Eye (tissue), 1 donor: ENCODE results near the gene TMEM131L.

Source experiments
- DNase-seq: peaks from one replicate; pipeline ENCODE4 v3.0.0-alpha.2; 2015

The TMEM131L gene

GRCh38 chr4:153509724-153510123 is 43.6 kb downstream of the TMEM131L start:
- no peak for DNase-seq

GRCh38 chr4:153510252-153511001 is 44.3 kb downstream of the TMEM131L start:
- DNase-seq, result no peak

- DNase-seq, result no peak
Observed at GRCh38 chr4:153511104-153511503, 44.9 kb downstream of the TMEM131L start.

- DNase-seq, result no peak
Observed at GRCh38 chr4:153512162-153512852, 46.1 kb downstream of the TMEM131L start.

- no peak for DNase-seq
Observed at GRCh38 chr4:153512952-153513500, 46.9 kb downstream of the TMEM131L start.

- no peak for DNase-seq
Observed at GRCh38 chr4:153513596-153513995, 47.4 kb downstream of the TMEM131L start.

- no peak for DNase-seq
Observed at GRCh38 chr4:153514001-153514526, 47.9 kb downstream of the TMEM131L start.

GRCh38 chr4:153514688-153515426 is 48.7 kb downstream of the TMEM131L start:
- no peak for DNase-seq

- no peak for DNase-seq
Observed at GRCh38 chr4:153517159-153517558, 51.0 kb downstream of the TMEM131L start.

- no peak for DNase-seq
Observed at GRCh38 chr4:153518001-153518400, 51.8 kb downstream of the TMEM131L start.

GRCh38 chr4:153518637-153519389 is 52.7 kb downstream of the TMEM131L start:
- no peak for DNase-seq

- no peak for DNase-seq
Observed at GRCh38 chr4:153519687-153520086, 53.5 kb downstream of the TMEM131L start.

GRCh38 chr4:153520227-153520626 is 54.1 kb downstream of the TMEM131L start:
- no peak for DNase-seq

- peak; percentile 59 for DNase-seq
Observed at GRCh38 chr4:153520801-153521329, 54.7 kb downstream of the TMEM131L start.

- no peak for DNase-seq
Observed at GRCh38 chr4:153521478-153521877, 55.3 kb downstream of the TMEM131L start.

- DNase-seq, result no peak
Observed at GRCh38 chr4:153521999-153522801, 56.0 kb downstream of the TMEM131L start.

GRCh38 chr4:153522802-153523094 is 56.6 kb downstream of the TMEM131L start:
- no peak for DNase-seq

- no peak for DNase-seq
Observed at GRCh38 chr4:153523164-153523796, 57.1 kb downstream of the TMEM131L start.

GRCh38 chr4:153523941-153524386 is 57.8 kb downstream of the TMEM131L start:
- no peak for DNase-seq

GRCh38 chr4:153524682-153525081 is 58.5 kb downstream of the TMEM131L start:
- DNase-seq, result no peak

GRCh38 chr4:153527690-153528089 is 61.5 kb downstream of the TMEM131L start:
- DNase-seq, result no peak
